ENCODE results near the gene GBP7.
A peak's percentile ranks its signal among the peaks of the same experiment; 100 is the strongest.
"Not testable (repeated sequence)": the region's sequence is repeated elsewhere in the genome, so short reads cannot be mapped to it uniquely, and the experiment has no call there.

Gene GBP7, protein sequence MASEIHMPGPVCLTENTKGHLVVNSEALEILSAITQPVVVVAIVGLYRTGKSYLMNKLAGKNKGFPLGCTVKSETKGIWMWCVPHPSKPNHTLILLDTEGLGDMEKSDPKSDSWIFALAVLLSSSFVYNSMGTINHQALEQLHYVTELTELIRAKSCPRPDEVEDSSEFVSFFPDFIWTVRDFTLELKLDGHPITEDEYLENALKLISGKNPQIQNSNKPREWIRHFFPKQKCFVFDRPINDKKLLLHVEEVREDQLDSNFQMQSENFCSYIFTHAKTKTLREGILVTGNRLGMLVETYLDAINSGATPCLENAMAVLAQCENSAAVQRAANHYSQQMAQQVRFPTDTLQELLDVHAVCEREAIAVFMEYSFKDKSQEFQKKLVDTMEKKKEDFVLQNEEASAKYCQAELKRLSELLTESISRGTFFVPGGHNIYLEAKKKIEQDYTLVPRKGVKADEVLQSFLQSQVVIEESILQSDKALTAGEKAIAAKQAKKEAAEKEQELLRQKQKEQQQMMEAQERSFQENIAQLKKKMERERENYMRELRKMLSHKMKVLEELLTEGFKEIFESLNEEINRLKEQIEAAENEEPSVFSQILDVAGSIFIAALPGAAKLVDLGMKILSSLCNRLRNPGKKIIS

DNA sequence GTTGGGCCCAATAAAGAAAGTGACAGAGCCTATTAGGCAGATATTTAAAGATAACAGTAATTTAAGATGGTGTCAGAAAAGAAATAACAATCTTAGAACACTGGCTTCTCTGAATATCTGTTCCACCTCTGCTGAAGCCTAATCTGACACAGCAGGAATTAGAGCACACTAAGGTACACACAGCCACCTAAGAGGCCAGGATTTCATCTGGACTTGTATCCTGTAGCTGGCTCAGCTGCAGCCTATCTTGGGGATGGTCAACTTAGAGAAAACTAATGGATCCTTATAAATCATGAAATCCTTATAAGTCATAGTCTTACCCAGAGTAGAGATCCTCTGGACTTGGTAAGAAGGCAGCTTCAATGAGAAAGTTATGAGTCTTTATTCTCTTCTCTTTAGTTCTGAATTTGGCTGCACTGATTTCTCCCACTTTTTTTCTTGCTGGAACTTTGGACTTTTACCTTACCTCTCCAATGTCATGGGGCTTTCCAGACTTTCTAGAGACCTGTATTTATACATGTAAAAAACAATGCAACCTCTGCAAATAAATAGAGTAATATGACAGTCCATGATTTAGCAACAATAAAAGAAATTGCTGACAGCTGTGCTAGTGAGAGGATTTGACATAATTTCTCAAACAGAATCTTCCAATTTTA lies at the start of gene GBP7:
Gene GBP7 (minus strand): TSS at position 403 of the 656 bp plus-strand sequence. CDS start 4,068 bp downstream, outside the sequence.
- no peak for DNase-seq

DNA sequence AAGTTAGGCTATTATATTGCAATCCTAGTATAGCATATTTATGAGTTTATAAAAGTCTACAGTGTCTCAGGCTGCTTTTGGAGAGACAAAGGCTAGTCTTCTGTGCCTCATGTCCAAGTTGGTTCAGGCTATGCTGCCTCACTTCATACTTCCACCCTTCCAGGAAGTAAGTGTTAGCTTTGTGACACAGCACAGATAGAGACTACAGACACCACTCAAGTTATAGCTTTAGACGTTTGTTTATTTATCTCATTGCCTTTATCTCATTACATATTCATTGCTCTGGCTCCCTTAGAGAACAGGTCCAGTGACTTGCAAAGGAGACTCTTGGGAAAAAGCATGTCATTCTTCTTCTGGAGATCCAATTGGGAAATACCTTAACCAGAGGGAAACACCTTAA lies 45.5 kb upstream of the GBP7 start:
- DNase-seq: no peak

DNA sequence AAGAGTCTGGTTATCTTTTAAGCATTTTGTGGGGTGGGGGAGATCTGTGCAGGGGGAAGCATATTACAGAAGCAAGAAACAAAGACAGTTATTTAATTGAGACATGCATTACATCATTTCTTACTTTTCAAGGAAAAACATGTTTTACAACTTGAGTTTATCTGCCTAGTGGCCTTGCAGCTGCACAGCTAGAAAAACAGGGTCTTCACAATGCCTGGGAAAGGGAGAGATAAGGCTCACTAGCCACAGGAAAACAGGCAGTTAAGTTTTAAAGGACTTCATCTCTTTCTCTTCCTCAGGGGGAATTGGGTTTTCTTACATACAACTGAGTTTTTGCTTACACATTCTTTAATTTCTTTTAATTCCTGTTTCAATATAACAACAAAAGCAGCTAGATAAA lies 44.0 kb upstream of the GBP7 start:
- not testable (repeated sequence) for DNase-seq

DNA sequence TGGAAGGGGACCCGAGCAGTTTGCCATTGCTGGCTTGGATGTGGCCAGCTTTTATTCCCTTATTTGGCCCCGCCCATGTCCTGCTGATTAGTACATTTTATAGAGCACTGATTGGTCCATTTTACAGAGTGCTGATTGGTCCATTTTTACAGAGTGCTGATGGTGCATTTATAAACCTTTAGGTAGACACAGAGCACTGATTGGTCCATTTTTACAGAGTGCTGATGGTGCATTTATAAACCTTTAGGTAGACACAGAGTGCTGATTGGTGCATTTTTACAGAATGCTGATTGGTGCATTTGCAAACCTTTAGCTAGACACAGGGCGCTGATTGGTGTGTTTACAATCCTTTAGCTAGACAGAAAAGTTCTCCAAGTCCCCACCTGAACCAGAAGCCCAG lies 43.1 kb upstream of the GBP7 start:
- not testable (repeated sequence) for DNase-seq

DNA sequence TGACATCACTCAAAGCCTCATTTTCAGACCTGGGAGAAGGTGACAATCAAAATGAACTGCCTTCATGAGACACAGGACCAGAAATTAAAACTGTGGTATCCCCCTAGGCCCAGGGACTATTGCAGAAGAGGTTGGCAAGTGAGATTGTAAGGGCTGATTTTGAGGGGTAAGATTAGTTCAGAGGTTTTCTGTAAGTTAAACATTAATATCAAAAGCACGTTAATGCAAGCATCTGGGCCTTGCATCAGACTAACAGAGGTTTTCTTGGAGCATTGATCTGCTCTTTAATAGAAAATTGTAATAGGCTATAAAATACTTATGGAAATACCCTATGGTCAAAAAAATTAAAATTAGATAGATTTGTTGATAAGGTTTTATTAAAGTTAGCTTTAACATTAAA lies 37.5 kb upstream of the GBP7 start:
- no peak for DNase-seq

DNA sequence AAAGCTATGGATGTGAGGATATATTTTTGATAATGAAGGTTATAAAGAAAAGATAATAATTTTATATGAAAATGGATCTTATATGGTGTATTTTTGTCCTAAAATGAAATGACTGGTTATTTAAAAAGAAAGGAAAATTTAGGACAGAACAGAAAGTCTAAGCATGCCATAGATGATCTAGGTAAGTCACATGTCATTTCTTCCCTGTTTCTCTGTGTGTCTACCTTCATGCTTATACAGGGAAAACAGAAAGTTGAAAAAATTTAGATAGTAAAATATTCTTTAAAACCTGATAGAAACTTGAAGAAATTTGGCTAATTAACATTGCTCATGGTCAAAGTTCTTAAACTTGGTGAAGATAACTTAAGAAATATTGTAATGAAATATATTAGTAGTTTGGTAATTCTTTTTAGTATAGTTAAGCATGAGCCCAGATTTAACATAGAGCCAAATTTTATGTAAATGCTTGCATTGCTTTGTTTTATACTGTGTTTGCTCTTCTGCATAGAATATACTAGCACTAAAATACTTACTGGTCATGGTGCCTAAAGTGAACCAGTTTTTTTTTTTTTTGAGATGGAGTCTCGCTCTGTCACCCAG lies 35.3 kb upstream of the GBP7 start:
- DNase-seq: no peak

DNA sequence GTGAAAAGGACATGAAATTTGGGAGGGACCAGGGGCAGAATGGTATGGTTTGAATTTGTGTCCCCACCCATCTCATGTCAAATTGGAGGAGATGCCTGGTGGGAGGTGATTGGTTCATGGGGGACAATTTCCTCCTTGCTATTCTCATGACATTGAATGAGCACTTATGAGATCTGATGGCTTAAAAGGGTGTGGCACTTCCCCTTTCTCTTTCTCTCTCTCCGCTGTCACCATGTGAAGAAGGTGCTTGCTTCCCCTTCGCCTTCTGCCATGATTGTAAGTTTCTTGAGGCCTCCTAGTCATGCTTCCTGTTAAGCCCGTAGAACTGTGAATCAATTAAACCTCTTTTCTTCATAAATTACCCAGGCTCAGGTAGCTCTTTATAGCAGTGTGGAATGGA lies 30.6 kb upstream of the GBP7 start:
- DNase-seq: no peak

DNA sequence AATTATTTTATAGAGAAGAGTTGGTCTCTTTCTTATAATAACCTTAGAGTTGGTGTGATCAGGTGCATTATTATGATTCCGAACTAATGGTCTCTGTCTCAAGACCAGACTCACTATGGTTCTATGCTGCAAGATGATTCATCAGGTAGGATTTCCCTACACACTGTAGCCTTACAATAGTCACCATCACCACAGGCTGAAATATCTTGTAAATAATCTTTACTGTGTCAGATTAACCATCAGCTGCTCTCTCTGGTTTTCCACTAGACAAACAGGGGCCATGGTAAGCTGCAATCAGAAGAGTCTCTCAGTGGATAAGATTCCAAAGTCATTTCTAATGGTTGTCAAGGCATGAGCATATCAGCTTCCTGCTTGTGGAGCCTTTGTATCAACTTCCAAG lies 27.4 kb upstream of the GBP7 start:
- DNase-seq: no peak

DNA sequence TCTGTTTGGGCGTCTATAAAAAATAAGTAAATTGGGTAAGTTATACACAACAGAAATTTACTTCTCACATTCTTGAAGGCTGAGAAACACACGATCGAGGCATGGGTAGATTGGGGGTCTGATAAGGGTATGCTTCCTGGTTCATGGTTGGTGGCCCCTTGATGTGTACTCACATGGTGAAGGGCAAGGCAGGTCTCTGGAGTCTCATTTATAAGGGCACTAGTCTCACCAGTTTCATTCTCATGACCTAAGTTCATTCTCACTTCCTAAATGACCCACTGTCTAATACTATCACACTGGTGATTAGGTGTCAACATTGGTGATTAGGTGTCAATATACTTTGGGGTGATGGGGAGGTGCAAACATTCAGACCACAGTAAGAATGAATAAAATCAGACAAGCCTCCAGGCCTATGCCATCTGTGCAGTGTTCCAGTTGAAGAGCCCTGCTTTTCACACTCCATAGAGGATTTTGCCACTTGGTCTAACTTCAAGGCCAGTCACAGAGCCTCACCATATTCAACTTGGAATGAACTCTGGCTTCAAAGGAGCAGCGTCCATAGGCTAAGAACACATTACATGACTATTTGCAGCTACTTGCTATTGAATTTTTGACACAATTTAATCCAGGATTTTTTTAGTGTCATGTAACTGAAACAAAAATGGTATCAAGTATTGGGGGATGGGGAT lies 25.4 kb upstream of the GBP7 start:
- no peak for DNase-seq

DNA sequence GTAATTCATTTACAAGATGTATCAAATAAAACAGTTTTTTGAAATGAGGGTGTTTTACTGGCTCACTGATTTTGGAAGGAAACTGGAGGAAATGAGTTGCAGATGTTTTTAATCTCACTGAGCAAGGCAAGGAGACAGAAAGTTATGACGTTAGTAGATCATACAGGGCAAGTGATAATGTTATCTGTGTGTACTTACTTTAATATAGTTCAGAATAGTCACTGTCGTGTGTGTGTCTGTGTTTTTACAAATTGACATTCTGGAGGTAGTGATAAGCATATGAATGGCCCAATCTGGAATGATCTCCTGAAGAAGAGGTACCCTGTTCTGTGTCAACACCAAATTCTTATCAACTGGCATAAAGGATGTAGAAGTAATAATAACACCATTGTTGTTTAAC lies 24.9 kb upstream of the GBP7 start:
- no peak for DNase-seq

DNA sequence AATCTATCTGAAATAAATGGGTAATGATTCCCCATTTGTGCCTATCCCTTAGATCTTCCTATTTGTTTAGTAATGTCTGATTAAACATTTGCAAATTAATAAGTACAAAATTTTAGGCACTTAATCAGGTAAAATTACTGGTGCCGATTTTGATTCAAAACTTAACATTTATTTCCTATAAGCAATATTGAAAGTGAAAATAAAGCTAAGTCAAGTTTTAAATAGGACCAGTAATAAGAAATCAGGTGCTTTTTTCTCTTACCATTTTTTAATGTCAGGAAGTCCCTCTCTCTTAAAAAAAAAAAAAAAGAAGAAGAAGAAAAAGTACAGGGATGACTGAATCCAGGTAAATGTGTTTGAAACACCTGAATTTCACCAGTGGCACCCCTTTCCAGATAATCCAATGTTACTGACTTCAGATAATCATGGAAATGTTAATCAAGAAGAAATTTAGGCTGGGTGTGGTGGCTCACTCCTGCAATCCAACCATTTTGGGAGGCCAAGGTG lies 23.8 kb upstream of the GBP7 start:
- DNase-seq: no peak

DNA sequence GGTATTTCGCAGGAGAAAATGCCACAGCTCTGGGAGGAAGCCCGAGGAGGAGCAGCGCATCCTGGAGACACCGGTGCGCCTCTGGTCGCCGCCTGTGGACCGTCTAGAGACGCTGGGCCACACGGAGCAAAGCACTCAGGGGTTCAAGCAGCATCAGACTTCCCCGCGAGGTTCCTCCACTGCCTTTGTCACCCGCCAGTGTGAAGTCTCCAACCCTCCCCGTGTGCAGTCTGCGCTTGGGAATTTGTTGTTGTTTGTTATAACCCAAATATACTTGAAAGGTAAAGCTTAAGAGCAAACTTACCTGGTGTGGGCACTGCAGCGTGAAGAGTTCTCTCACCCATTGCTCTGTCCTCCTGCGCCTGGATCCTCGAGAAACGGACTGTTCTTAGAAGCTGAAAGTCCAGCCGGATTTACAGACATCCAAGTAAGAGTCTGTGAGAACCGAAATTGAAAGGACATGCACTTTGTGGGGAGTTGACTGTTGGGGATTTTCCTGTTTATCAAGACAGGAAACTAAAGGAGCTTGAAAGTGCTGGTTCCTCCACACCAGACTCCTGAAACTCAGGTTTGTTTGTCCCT lies 22.8 kb upstream of the GBP7 start, which contains the start of gene GBP4:
Gene GBP4 (minus strand): TSS at position 452 of the 582 bp plus-strand sequence. CDS start 108 bp downstream, at position 344.
- peak; percentile 18 to 34 for DNase-seq

DNA sequence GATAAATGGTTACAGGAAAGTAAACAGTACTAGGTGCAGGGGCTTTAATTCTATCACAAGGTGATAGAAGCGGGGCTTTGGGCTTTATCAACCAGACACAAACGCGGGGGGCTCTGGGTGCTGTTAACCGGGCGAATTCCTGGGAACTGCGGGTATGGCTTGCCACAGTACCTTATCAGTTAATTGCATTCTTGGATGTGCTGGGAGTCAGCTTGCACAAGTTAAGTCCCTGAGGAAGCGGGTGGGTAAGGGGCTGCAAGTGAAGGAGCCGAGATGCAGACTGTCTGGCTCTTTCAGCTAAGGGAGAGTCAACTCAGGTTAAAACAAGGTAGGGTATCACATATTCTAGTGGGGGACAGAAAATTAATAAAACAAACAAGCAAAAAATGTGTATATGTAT lies 22.3 kb upstream of the GBP7 start:
- DNase-seq: no peak

DNA sequence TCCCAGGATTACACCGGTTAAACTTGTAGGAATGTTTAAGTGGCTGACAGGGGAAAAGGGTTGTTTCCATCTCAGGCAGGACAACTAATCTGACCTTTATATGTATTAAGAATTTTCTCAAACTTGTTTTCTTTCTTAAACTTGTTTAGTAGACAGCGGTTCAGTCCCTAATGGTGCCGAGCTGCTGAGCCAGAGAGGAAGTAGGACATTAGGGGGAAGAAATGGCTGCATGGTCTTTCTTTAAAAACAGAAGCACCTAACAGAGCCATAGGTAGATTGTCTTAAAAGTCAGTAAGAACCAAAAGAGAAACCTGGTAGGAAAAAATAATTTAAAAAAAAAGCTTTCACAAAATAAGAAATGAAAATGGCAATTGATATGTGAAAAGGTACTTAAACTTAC lies 19.7 kb upstream of the GBP7 start:
- DNase-seq: no peak

DNA sequence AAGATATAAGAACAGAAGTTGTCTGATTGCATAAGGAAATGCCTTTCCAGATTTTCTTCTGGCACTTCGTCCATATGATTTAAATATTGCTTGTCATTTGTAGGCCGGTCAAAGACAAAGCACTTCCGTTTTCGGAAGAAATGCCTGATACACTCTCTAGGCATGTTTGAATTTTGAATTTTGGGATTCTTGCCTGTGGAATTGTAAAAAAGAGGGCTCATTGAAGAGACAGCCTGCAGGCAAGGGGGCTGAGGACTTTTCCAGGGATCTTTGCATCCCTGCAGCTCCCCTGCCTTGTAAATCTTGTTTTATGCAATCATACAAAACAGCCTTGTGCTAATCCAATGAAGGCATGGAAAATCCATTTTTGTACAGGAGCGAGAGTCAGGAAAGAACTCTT lies 15.5 kb upstream of the GBP7 start:
- DNase-seq: no peak

DNA sequence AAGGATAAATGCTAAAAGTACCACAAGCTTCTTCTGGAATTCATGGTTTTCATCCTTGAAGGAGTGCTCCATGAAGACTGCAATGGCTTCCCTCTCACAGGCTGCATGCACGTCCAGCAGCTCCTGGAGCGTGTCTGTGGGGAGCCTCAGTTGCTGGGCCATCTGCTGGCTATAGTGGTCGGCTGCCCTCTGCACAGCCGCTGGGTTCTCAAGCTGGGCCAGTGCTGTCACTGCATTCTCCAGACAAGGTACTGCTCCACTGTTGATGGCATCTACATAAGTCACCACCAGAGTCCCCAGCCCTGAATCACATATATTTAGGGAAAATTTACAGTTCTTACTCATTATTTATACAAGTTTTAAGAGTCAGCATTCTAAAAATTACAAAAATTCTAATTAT lies 14.2 kb upstream of the GBP7 start:
- DNase-seq: no peak

DNA sequence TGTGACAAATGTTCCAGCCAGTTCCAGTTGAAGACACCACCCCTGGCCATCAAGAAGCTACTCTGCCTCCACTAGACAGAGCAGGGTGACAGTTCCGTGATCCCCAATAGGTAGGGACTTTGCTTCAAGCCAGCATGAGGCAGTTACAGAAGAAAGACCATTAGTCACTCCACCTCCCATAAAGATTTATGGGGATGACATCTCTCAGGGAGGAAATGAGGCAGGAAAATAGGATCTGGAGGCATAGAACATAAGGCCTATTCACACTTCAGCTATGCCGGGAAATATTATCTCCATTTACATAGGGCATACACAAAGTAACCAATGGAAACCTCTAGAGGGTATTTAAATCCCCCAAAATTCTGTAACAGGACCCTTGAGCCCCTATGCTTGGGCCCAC lies 3.5 kb upstream of the GBP7 start:
- DNase-seq: no peak

DNA sequence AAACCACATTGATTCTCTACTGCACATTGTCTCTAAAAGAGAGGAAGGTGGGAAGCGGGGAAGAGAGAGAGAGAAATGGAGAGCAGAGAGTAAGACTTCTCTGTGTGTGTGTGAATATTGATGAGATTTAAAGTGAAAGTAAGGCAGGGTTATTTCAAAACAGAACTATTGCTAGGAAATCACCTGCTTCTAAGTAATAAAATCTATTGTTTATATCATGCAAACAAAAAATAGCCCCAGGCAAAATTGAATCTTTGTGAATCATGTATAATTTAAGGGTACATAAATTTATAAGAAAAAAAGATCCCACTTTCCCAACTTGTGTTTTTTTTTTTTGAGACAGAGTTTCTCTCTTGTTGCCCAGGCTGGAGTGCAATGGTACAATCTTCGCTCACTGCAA lies 1.2 kb upstream of the GBP7 start:
- no peak for DNase-seq

DNA sequence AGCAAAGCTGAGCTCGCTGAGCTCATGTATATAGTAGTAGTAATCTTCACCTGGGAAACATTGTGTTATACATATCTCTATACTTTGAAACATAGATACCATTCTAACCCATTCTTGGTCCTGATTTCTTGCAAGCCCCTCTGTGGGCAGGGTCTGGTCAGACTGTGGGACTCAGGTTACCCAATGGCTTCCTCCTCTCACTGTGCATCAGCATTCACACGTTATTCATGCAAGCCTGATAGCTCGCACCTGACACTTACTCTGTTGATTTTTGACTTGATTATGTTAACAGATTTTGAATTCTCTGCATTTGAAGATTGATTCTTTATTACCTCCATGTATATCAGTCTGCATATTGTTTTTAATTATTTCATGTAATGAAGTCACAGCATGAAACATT lies 1.3 kb downstream of the GBP7 start:
- no peak for DNase-seq

DNA sequence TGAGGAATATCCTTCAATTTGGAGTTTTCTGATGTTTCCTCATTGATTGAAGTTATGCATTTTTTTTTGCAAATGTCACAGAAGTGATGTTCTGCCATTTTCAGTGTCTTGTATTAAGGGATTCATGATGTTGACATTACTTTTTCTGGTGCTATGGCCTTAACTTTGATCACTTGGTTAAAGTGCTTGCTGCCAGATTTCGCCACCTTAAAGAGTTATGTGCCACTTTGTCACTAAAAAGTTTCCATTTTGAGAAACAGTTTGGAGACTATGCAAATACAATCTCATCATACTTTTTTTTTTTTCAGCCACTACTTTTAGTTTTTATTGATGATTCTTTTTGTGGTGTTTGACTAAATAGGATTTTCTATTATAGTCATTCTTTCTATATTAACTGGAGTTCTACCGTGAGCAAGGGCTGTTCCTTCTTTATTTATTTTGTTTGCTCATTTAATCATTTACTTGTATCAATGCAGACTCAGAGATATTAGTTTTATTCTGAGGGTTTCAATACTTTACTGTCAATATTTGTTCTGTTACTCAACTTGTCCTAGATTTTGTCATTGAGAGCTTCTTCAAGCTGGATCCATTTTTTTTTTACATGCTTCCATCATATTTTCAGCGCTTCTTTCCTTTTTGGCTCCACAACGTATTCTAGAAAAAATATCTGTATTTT lies 3.2 kb downstream of the GBP7 start:
- DNase-seq: no peak

DNA sequence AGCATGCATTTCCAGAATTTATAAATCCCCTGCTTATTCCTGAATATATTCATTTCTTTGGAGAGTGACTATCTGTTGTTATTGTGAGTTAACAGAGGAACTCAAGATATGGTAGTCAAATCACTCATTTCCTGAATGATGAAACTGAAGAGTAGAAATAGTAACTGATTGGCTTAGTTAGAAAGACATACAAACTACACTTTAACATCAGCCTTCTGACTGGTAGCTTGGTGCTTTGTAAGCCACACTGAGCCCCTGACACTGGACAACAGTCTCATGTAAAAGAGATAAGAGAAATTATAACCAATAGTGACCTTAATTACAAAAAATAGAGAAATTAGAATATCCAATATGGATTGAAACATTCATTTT lies 4.8 kb downstream of the GBP7 start:
- DNase-seq: no peak

Data from stimulated activated CD4-positive, alpha-beta T cell treated with anti-CD3 and anti-CD28 coated beads, Interleukin-2, amount 100 ng/mL, for 48 hours (primary cell).